GM23338 (cell line): ENCODE measurements around the gene THBS2. TPM values are rescaled to one million over a fixed set of nuclear protein-coding genes. Genes with fewer than 3 reads are reported as not detected.

Experiments used
- ATAC-seq: fragments of 200-7000 bp; cut with Tn5 transposase; 3 replicates; pipeline ENCODE4 v1.9.1; 2020
- DNase-seq: peaks from one replicate; pipeline ENCODE4 v3.0.0-alpha.2; 2015; ENCODE audit warnings: low spot score
- H2AFZ ChIP-seq: fragments of 200-600 bp; sonication (generic); 2 replicates; pipeline ENCODE4 v1.8.0; 2016; ENCODE audit warnings: antibody characterized with exemption, mild to moderate bottlenecking, moderate library complexity
- H3F3A ChIP-seq: fragments of 200-600 bp; sonication (generic); replicated peaks from 2 replicates; pipeline ENCODE4 v1.8.0; 2017; ENCODE audit warnings: antibody characterized with exemption, mixed run types, low read depth
- H3K27ac ChIP-seq: fragments of 200-600 bp; sonication (generic); 2 replicates; pipeline ENCODE4 v1.6.1; 2016; ENCODE audit warnings: low read depth
- H3K27me3 ChIP-seq: fragments of 200-600 bp; sonication (generic); 2 replicates; pipeline ENCODE4 v1.8.0; 2016; ENCODE audit warnings: mild to moderate bottlenecking, mixed run types, moderate library complexity; ENCODE audit not compliant: insufficient read depth
- H3K36me3 ChIP-seq: fragments of 200-600 bp; sonication (generic); 2 replicates; pipeline ENCODE4 v1.8.0; 2016; ENCODE audit warnings: mild to moderate bottlenecking; ENCODE audit not compliant: insufficient read depth
- H3K4me1 ChIP-seq: fragments of 200-600 bp; sonication (generic); 2 replicates; pipeline ENCODE4 v1.8.0; 2016; ENCODE audit warnings: mild to moderate bottlenecking, moderate library complexity; ENCODE audit not compliant: insufficient read depth
- H3K4me2 ChIP-seq: fragments of 200-600 bp; sonication (generic); 2 replicates; pipeline ENCODE4 v1.7.1; 2017; ENCODE audit warnings: mixed run types
- H3K4me3 ChIP-seq: fragments of 200-600 bp; sonication (generic); 2 replicates; pipeline ENCODE4 v1.6.1; 2016; ENCODE audit warnings: mixed run types
- H3K79me2 ChIP-seq: fragments of 200-600 bp; sonication (generic); replicated peaks from 2 replicates; pipeline ENCODE4 v1.8.0; 2017; ENCODE audit warnings: mild to moderate bottlenecking; ENCODE audit not compliant: insufficient read depth
- H3K9me2 ChIP-seq: fragments of 200-600 bp; sonication (generic); 2 replicates; pipeline ENCODE4 v1.8.0; 2017; ENCODE audit not compliant: insufficient read depth
- H4K20me1 ChIP-seq: fragments of 200-600 bp; sonication (generic); replicated peaks from 2 replicates; pipeline ENCODE4 v1.8.0; 2017; ENCODE audit warnings: mild to moderate bottlenecking; ENCODE audit not compliant: insufficient read depth
- H3K27ac Mint-ChIP-seq: 2 replicates; pipeline ENCODE4 v1.8.0; 2020; ENCODE audit warnings: inconsistent platforms, mild to moderate bottlenecking, moderate library complexity, mixed read lengths
- H3K27me3 Mint-ChIP-seq: 3 replicates; pipeline ENCODE4 v1.8.0; 2022; ENCODE audit warnings: low read depth, mild to moderate bottlenecking, moderate library complexity, mixed read lengths, inconsistent platforms; ENCODE audit not compliant: insufficient read depth, poor library complexity
- H3K36me3 Mint-ChIP-seq: 3 replicates; pipeline ENCODE4 v1.8.0; 2021; ENCODE audit warnings: low read depth, mild to moderate bottlenecking, inconsistent platforms, moderate library complexity, mixed read lengths
- H3K4me1 Mint-ChIP-seq: 3 replicates; pipeline ENCODE4 v1.8.0; 2020; ENCODE audit warnings: mild to moderate bottlenecking, inconsistent platforms, mixed read lengths
- H3K4me3 Mint-ChIP-seq: 3 replicates; pipeline ENCODE4 v1.8.0; 2021; ENCODE audit warnings: moderate library complexity, mild to moderate bottlenecking, inconsistent platforms, mixed read lengths
- H3K9me3 Mint-ChIP-seq: 3 replicates; pipeline ENCODE4 v1.8.0; 2020; ENCODE audit warnings: moderate library complexity, mild to moderate bottlenecking, inconsistent platforms, mixed read lengths
- CREB1 ChIP-seq: fragments of 250-450 bp; sonication (Bioruptor Pico); IDR thresholded peaks from 2 replicates; pipeline ENCODE4 v1.5.0; 2020; ENCODE audit warnings: low read depth, mild to moderate bottlenecking, moderate library complexity
- EZH2 ChIP-seq: fragments of 200-600 bp; sonication (generic); IDR thresholded peaks from one replicate; pipeline ENCODE4 v1.8.0; 2017; ENCODE audit warnings: antibody characterized with exemption, mild to moderate bottlenecking, low read depth; ENCODE audit not compliant: unreplicated experiment
- EZH2phosphoT487 ChIP-seq: fragments of 200-600 bp; sonication (generic); IDR thresholded peaks from one replicate; pipeline ENCODE4 v1.8.1; 2018; ENCODE audit warnings: antibody characterized with exemption; ENCODE audit not compliant: unreplicated experiment
- JUNB ChIP-seq: IDR thresholded peaks from one replicate; pipeline ENCODE4 v1.6.1; 2016; ENCODE audit warnings: antibody characterized with exemption; ENCODE audit not compliant: unreplicated experiment
- POLR2AphosphoS5 ChIP-seq: IDR thresholded peaks from 2 replicates; pipeline ENCODE4 v1.6.1; 2016; ENCODE audit warnings: antibody characterized with exemption, low read depth
- ZNF114 ChIP-seq: fragments of 250-450 bp; sonication (Bioruptor Pico); IDR thresholded peaks from 2 replicates; pipeline ENCODE4 v1.5.0; 2020; ENCODE audit warnings: mild to moderate bottlenecking, moderate library complexity
- ZNF331 ChIP-seq: fragments of 250-450 bp; sonication (Bioruptor Pico); IDR thresholded peaks from 2 replicates; pipeline ENCODE4 v1.5.0; 2020; ENCODE audit warnings: low read depth, mild to moderate bottlenecking, moderate library complexity
- polyA plus RNA-seq: library from polyadenylated mRNA; unstranded; fragments of >200 nt; fragmentation: Nextera tagmentation; extraction: Ambion mirVana; gene quantifications from 2 replicates; pipeline ENCODE4 v1.2.1, GENCODE V29; 2016
- total RNA-seq: library from RNA; depleted of rRNA; stranded (reverse); fragments of >200 nt; shearing (Covaris generic); gene quantifications from 2 replicates; pipeline ENCODE4 v1.2.3, GENCODE V29; 2014
- TF ChIP-seq, protein P1 (sequence below): IDR thresholded peaks from 2 replicates; pipeline ENCODE4 v1.6.1; 2016; ENCODE audit warnings: antibody characterized with exemption
- TF ChIP-seq, protein P2 (sequence below): IDR thresholded peaks from one replicate; pipeline ENCODE4 v1.6.1; 2018; ENCODE audit warnings: antibody characterized with exemption; ENCODE audit not compliant: unreplicated experiment
- TF ChIP-seq, protein P3 (sequence below), 2 experiments: fragments of 200-600 bp in 1 of 2; sonication (generic) in 1 of 2; conservative IDR thresholded peaks; 2 replicates each; pipeline versions ENCODE4 v1.5.1 to v1.6.1; 2016 to 2017; ENCODE audit warnings: antibody characterized with exemption in 2 of 2, low read depth in 2 of 2, mild to moderate bottlenecking in 2 of 2, moderate library complexity in 1 of 2

Gene THBS2
- total and polyA plus RNA-seq, 2 experiments from 2014 or later: 7.9 to 44.7 TPM

DNA sequence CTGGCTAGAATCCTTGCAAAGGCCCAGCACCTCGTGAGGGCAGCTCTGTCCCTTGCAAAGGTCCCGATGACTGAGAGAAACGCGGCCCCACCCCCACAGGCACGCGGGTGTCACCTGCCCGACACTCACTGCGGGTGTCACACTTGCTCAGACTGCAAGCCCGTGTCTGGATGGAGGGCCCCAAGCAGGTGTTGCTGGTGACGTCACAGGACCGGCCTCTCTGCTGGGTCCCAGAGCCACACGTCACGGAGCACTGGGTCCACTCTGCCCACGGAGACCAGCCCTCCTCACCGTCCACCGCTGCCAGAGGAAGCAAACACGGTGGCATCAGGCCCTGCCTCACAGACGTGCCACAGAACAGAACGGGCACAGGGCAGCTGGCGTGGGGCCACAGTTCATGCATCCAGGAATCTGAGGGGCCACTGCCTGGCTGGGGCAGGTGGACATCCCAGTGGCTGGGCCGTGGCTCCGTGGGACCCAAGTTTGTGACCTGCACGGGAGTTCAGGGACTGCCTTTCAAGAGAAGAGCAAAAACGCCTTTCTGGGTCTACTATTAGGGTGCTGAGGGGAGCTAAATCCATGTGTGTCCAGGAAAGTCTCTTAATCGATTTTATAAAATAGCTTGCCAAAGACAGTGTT, 16.0 kb downstream of the THBS2 start (continued):
- TF ChIP-seq, protein P1, sequence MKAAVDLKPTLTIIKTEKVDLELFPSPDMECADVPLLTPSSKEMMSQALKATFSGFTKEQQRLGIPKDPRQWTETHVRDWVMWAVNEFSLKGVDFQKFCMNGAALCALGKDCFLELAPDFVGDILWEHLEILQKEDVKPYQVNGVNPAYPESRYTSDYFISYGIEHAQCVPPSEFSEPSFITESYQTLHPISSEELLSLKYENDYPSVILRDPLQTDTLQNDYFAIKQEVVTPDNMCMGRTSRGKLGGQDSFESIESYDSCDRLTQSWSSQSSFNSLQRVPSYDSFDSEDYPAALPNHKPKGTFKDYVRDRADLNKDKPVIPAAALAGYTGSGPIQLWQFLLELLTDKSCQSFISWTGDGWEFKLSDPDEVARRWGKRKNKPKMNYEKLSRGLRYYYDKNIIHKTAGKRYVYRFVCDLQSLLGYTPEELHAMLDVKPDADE: no peak
- TF ChIP-seq ZNF331 (CRISPR knock-in tag): no peak
- no peak for TF ChIP-seq POLR2AphosphoS5
- TF ChIP-seq, protein P2, sequence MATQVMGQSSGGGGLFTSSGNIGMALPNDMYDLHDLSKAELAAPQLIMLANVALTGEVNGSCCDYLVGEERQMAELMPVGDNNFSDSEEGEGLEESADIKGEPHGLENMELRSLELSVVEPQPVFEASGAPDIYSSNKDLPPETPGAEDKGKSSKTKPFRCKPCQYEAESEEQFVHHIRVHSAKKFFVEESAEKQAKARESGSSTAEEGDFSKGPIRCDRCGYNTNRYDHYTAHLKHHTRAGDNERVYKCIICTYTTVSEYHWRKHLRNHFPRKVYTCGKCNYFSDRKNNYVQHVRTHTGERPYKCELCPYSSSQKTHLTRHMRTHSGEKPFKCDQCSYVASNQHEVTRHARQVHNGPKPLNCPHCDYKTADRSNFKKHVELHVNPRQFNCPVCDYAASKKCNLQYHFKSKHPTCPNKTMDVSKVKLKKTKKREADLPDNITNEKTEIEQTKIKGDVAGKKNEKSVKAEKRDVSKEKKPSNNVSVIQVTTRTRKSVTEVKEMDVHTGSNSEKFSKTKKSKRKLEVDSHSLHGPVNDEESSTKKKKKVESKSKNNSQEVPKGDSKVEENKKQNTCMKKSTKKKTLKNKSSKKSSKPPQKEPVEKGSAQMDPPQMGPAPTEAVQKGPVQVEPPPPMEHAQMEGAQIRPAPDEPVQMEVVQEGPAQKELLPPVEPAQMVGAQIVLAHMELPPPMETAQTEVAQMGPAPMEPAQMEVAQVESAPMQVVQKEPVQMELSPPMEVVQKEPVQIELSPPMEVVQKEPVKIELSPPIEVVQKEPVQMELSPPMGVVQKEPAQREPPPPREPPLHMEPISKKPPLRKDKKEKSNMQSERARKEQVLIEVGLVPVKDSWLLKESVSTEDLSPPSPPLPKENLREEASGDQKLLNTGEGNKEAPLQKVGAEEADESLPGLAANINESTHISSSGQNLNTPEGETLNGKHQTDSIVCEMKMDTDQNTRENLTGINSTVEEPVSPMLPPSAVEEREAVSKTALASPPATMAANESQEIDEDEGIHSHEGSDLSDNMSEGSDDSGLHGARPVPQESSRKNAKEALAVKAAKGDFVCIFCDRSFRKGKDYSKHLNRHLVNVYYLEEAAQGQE: no peak
- no peak for TF ChIP-seq EZH2
- no peak for TF ChIP-seq EZH2phosphoT487
- no peak for TF ChIP-seq CREB1
- TF ChIP-seq JUNB: no peak
- no peak for TF ChIP-seq ZNF114
- TF ChIP-seq, protein P3, sequence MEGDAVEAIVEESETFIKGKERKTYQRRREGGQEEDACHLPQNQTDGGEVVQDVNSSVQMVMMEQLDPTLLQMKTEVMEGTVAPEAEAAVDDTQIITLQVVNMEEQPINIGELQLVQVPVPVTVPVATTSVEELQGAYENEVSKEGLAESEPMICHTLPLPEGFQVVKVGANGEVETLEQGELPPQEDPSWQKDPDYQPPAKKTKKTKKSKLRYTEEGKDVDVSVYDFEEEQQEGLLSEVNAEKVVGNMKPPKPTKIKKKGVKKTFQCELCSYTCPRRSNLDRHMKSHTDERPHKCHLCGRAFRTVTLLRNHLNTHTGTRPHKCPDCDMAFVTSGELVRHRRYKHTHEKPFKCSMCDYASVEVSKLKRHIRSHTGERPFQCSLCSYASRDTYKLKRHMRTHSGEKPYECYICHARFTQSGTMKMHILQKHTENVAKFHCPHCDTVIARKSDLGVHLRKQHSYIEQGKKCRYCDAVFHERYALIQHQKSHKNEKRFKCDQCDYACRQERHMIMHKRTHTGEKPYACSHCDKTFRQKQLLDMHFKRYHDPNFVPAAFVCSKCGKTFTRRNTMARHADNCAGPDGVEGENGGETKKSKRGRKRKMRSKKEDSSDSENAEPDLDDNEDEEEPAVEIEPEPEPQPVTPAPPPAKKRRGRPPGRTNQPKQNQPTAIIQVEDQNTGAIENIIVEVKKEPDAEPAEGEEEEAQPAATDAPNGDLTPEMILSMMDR (conservative IDR thresholded peaks at IDR 0.05; ENCODE audit: low read depth in 2 of 2): no peak

DNA sequence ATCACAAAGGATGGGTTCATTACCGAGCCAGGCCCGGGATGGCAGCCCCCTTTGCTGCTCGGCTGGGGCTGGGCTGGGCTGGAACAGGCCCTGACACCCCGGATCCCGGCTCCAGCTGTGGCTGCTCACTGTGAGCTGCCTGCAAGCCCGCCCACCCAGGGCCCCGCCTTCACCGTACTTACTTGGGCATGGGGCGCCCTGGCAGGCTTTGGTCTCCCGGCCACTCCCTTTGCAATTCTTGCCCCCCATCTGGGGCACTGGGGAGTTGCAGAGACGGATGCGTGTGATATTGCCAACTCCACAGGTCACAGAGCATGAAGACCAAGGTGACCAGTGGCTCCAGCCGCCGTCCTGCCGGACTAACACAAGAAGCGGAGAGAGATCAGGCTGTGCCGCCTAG, 16.7 kb downstream of the THBS2 start:
- H3K79me2 ChIP-seq: no peaks in the 10 kb centered on the region
- no peaks in the 10 kb centered on the region for H4K20me1 ChIP-seq
- H3K36me3 Mint-ChIP-seq: peaks cover 63% of the 10 kb centered on the region
- no peak overlapping the region for H3K27ac Mint-ChIP-seq
- ATAC-seq (peak; percentile 27; the same call in 2 of the 3 replicates), DNase-seq (no peak)
- no peaks in the 10 kb centered on the region for H3K27me3 ChIP-seq
- H3K9me2 ChIP-seq: no peaks in the 10 kb centered on the region
- peaks cover 11% of the 10 kb centered on the region for H3K9me3 Mint-ChIP-seq
- H3K27ac ChIP-seq: no peak overlapping the region
- H3K36me3 ChIP-seq: no peaks in the 10 kb centered on the region
- H3F3A ChIP-seq: no peaks in the 10 kb centered on the region
- H3K27me3 Mint-ChIP-seq: peaks cover 14% of the 10 kb centered on the region
- H3K4me1 ChIP-seq: no peaks in the 10 kb centered on the region
- H3K4me1 Mint-ChIP-seq: no peaks in the 10 kb centered on the region; the same call in 2 of the 3 replicates
- H3K4me3 Mint-ChIP-seq: no peak overlapping the region
- no peak overlapping the region for H3K4me3 ChIP-seq
- H3K4me2 ChIP-seq: no peak overlapping the region
- no peak overlapping the region for H2AFZ ChIP-seq
- TF ChIP-seq, protein P2: no peak
